GM18858 (cell line): Measurements from ENCODE around the gene ZBTB34.
A peak's percentile ranks its signal among the peaks of the same experiment; 100 is the strongest.
"Not testable (repeated sequence)": the region's sequence is repeated elsewhere in the genome, so short reads cannot be mapped to it uniquely, and the experiment has no call there.

Source experiments
- ATAC-seq: cut with Tn5 transposase; IDR thresholded peaks from one replicate; pipeline ENCODE4 v1.9.1; 2021; ENCODE audit not compliant: unreplicated experiment

ZBTB34 gene

DNA sequence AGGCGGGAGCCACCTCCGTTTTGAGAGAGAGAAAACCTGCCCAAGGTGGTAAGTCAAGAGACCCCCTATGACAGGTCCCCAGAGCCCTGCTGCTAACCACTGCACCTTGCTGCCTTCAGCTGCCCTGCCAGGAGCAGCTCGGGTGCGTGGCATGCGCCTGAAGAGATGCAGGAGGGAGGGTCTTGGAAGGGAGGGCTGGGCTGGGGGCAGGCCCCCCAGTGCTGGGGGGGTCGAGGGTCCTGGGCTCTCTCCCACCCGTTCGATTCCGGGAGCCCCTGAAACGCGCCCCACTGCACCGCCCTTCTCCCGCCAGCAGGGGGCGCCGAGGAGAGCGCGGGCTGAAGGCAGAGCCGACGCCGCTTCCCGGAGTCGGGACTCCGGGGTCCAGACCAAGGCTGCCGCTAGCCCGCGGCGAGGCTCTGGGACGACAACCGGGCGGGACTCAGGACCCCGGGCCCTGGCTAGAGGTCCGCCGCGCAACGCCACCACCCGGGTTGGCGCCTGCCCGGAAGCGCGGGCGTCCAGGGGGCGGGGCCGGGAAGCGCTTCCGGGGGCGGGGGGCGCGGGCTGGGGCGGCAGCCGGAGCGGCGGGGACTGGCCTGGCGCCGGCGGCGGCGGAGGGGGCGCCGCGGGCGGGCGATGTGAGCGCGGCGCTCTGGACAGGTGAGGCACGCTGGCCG is at the start of gene ZBTB34:
Gene ZBTB34 (plus strand): TSS at position 563 of the 680 bp plus-strand sequence. CDS start 18,761 bp downstream, outside the sequence.
- ATAC-seq: peak; percentile 42

GRCh38 chr9:126813072-126813471 is 47.4 kb upstream of the ZBTB34 start:
- no peak for ATAC-seq

DNA sequence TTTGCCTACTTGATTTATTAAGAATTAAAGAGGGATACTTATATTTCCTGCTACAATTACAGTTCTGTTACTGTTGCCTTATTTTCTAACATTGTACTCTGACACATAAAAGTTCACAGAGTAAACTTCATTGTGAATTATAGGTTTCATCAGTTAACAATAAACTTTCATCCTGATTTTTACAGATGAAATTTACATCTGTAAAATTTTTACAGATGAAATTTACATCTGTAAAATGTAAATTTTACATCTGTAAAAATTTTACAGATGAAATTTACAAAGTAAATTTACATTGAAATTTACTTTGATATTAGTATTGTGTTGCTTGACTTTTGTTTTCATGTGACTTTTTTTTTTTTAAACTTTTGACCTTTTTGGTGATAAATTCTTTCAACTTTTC is 46.3 kb upstream of the ZBTB34 start:
- no peak for ATAC-seq

DNA sequence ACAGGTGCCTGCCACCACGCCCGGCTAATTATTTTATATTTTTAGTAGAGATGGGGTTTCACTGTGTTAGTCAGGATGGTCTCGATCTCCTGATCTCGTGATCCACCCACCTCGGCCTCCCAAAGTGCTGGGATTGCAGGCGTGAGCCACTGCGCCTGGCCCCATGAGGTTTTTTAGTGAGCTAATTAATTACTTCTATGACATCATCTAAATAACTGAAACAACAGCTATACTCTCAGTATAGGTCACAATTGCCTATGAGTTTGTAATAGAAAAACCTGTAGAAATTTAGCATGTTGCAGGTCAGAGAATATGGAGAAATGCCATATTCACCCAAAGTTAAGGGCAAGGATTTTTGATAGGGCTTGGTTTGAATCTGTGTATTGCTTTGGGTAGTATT is 42.8 kb upstream of the ZBTB34 start:
- not testable (repeated sequence) for ATAC-seq

- ATAC-seq: no peak
These were observed 42.0 kb upstream of the ZBTB34 start for GRCh38 chr9:126818482-126818881.

DNA sequence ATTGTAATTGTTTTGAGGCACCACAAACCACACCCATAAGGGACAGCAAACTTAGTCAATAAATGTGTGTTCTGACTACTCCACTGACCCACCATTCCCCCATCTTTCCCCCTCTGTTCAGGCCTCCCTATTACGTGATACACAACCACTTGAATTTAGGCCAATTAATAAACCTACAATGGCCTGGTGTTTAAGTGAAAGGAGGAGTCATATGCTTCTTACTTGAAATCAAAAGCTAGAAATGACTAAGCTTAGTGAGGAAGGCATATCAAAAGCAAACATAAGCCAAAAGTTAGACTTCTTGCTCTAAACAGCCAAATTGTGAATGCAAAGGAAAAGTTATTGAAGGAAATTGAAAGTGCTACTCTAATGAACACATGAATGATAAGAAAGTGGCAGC is 41.0 kb upstream of the ZBTB34 start:
- ATAC-seq: no peak

- no peak for ATAC-seq
These were observed 38.2 kb upstream of the ZBTB34 start for GRCh38 chr9:126822278-126822677.

GRCh38 chr9:126822873-126823272 is 37.6 kb upstream of the ZBTB34 start:
- no peak for ATAC-seq

DNA sequence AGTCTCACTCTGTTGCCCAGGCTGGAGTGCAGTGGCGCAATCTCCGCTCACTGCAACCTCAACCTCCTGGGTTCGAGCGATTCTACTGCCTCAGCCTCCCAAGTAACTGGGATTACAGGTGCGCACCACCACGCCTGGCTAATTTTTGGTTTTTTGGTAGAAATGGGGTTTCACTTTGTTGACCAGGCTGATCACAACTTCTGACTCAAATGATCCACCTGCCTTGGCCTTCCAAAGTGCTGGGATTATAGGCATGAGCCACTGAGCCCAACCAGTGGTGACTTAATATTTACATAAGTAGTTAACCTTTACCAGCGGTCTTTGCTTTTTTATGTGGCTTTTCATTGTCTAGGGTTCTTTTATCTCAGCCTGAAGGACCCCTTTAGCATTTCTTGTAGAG is 36.4 kb upstream of the ZBTB34 start:
- not testable (repeated sequence) for ATAC-seq

DNA sequence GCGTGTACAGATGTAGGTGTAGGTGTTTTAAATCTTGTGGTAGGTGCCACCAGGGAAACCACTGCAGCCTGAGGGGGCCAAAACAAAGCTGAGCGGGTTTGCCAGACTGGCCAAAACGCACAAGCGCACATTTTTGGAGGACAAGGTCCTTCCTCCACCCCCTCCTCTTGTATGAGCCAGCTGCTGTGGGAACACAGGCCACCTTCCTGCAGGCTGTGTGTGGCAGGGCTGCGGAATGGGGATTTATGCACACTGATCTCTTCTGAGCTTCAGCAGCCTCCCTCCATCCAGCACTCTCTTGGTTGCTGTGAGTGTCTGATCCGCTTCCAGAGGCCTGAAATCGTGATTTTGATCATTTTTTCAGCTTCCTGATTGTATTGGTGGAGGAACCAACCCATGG is 33.2 kb upstream of the ZBTB34 start:
- no peak for ATAC-seq

DNA sequence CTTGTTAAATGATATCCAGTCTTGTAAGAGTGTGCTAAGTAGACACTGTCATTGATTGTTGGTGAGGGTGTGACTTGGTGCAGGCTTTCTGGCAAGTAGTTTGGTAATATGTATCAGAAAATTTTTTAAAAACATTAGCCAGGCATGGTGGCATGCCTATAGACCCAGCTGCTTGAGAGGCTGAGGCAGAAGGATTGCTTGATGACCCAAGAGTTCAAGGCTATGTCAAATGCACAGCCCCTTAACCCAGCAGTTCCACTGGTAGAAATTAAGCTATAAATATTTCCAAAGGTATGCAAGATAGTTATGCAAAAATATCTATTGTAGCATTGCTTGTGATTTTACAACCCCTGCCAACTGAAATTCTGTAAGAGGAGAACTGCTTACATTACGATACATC is 31.4 kb upstream of the ZBTB34 start:
- no peak for ATAC-seq

DNA sequence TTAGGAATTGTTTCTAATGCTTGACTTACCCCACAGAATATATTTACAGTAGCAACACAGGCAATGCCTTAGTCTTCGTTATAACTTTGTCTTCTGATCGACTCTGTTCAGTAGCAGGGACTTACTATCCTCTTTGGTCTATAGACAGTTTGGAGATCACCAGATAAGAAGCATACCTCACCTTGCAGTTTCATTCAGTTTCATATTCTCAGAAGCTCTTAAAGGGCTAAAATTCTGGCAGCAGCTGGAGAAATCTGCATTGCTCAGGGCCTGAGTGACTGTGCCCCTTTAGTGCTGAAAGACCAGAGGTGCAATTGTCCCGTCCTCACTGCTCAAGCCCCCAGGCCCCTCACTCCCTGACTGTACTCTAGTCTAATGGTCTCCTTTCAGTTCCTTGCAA is 29.6 kb upstream of the ZBTB34 start:
- no peak for ATAC-seq

GRCh38 chr9:126832440-126832839 is 28.0 kb upstream of the ZBTB34 start:
- no peak for ATAC-seq

DNA sequence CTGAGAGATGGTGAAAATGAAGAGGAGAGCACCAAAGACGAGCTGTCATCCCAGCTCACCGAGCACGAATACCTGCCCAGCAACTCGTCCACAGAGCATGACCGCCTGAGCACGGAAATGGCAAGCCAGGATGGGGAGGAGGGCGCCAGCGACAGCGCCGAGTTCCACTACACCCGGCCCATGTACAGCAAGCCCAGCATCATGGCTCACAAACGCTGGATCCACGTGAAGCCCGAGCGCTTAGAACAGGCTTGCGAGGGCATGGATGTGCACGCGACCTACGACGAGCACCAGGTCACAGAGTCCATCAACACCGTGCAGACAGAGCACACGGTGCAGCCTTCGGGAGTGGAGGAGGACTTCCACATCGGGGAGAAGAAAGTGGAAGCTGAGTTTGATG is 27.4 kb upstream of the ZBTB34 start:
- ATAC-seq: no peak

DNA sequence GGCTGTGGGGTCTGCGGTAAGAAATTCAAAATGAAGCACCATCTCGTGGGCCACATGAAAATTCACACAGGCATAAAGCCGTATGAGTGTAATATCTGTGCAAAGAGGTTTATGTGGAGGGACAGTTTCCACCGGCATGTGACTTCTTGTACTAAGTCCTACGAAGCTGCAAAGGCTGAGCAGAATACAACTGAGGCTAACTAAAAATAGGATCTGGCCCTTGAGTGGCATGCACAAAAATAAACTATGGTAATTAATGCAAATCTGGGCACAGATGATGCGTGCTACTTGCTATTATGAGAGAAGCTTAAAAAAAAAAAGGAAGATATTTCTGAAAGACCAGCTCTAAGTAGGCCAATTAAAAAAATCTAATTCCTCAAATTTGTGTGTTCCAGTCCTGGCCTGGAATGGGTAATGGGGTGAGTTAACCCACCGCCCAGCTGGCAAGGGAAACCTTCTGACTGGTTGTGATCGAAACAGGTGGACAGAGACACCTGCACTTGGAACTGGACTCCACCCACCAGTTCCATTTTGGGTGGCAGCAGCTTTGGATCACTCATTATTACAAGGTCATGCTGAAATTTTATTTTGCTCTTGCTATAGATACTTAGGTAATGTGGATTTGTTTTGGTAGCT is 26.6 kb upstream of the ZBTB34 start:
- no peak for ATAC-seq

DNA sequence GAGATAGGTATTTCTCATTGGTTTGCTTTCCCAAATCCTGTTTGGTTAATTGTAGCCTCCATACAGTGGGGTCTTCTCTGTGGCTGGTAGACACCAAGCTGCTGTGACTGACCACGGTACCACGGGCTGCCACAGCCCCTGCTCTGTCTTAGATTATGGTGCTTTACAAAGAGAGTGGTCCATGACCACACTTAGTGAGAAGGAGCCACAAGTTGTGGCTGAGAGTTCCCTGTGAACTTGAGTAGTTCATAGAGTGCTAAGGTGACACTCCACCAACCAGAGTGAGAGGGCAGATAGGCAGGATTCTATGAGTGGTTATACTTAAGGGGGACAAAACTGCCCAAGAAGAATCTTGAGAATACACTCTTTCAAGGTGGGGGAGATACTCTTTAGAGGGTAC is 25.8 kb upstream of the ZBTB34 start:
- no peak for ATAC-seq

GRCh38 chr9:126836216-126836615 is 24.2 kb upstream of the ZBTB34 start:
- ATAC-seq: no peak

DNA sequence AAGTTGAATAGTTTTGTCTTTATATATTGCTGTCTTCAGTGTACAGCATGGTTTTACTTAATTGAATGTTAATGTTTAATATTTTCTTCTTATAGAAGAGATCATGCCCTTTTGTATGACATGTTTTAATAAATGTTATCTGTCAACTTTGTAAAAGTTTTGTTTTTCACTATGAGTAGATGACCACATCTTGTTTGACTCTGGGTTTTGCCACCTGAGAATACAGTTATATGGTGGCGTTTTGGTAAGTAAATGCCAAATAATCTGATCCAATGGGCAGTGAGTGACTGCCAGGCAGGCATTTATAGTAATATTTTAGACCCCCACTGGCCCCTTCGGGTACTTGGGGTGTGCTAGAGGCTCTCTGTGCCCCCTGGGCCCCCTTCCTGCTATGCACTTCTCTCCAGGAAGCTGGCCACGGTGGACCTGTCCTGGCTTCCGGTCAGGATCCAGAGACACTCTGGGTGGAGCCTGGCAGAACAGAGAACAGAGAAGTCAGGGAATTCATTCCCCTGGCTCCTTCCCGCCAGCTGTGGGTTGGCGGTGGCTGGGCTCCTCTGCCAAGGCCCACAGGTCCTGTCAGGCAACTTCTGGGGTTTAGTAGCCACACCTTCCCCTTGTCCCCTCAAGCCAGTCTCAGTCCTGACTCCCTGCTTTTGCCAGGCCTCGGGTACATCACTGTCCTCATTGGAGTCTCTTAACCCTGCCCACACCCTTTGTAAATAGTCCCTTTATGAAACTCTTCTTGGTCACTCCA is 22.2 kb upstream of the ZBTB34 start:
- ATAC-seq: no peak

DNA sequence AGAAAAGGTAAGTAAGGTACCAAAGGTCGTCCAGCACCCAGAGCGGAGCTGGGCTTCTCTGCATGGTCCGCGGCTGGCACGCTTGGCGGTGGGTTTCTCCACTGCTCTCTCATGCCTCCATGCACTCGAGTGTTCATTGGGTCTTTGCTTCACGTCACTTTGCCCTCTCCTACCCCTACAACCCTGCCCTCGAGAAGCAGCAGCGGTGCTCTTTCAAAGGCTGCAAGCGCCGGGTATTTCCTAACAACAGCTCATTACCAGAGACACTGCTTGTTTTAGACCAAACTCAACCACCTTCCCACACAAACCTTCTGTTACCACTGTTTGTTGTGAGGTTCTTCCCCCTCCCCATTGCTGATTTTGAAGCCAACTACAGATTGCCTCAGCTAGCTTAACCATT is 21.5 kb upstream of the ZBTB34 start:
- ATAC-seq: no peak

DNA sequence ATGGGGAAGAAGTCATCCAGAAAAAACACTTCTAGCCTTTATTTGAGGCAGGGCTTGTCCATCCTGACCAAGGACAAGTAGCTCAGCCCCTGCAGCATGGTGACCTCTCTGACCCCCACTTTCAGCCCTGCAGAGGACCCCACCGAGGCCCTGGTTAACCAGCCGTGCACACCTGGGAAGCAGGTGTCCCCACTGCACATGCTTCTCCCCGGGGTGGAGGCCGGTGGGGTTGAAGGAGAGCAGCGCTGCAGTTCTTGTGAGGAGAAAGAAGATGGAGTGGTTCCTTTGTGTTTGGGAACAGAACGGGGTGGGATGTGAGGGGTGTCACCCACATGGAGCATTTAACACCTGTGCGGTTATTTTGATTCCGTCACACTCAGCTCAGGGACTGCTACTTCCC is 21.1 kb upstream of the ZBTB34 start:
- ATAC-seq: no peak

DNA sequence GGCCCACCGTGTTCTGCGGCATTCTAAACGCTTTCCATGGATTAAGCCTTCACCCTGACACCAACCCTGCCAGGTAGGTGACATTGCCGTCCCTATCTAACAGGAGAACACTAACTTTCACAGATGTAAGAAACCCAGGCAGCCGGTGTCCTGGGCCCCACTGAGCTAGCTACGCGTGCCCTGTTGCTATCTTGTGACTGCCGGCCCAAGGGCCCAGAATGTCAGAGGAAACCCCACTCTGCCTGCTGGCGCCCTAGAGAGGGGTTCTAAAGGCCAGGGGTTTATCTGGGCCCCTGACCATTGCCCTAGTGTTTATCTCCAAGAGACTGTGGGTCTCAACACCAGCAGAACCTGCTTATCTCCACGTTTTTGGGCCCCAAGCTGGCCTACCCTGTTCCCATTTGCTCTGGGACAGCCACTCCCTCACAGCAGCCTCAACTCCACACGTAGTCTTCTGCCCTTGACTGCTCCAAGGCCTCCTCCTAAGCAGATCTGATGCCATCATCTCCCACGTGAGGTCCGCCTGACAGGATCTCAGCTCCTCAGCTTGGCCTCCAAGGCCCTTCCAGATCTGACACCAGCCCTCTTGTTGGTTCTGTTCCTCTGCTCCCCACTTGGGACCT is 18.1 kb upstream of the ZBTB34 start:
- no peak for ATAC-seq
